ENCODE results near the gene PDCD1LG2. TPM values are rescaled to one million over a fixed set of nuclear protein-coding genes. Genes with fewer than 3 reads are reported as not detected.

Gene PDCD1LG2
- total RNA-seq, 4 donors from 2014 or later, result 0.49 to 2.2 (median 0.99) TPM

DNA sequence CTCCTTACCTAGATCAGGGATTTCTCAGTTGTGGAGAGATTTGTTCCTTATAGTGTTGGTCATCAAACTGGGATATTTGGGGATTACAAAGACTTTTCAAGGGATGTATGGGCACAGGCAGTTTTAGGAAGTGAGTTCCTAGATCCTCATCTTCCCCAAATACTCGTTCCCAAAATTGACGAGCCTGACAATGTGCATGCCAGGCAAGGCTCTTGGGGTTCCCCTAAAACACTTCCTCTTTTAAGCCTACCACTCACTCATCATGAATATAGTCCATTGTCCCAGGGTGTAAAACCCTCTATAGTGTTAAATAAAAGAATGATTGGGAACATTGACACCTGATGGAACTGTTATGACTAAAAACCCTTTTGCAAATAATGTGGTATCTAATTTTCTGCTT, 26.4 kb downstream of the PDCD1LG2 start:
- Histone ChIP-seq H3K4me1 (no peaks in the 10 kb centered on the region), H3K27me3 (no peaks in the 10 kb centered on the region), H3K36me3 (no peaks in the 10 kb centered on the region), H3K9me3 (no peaks in the 10 kb centered on the region), H3K27ac (no peak overlapping the region), H3K4me3 (no peak overlapping the region)
- TF ChIP-seq POLR2A (IDR thresholded peaks at IDR 0.05) (no peak), POLR2AphosphoS5 (IDR thresholded peaks at IDR 0.05) (no peak), EP300 (IDR thresholded peaks at IDR 0.05) (no peak)
- TF ChIP-seq, protein P1, sequence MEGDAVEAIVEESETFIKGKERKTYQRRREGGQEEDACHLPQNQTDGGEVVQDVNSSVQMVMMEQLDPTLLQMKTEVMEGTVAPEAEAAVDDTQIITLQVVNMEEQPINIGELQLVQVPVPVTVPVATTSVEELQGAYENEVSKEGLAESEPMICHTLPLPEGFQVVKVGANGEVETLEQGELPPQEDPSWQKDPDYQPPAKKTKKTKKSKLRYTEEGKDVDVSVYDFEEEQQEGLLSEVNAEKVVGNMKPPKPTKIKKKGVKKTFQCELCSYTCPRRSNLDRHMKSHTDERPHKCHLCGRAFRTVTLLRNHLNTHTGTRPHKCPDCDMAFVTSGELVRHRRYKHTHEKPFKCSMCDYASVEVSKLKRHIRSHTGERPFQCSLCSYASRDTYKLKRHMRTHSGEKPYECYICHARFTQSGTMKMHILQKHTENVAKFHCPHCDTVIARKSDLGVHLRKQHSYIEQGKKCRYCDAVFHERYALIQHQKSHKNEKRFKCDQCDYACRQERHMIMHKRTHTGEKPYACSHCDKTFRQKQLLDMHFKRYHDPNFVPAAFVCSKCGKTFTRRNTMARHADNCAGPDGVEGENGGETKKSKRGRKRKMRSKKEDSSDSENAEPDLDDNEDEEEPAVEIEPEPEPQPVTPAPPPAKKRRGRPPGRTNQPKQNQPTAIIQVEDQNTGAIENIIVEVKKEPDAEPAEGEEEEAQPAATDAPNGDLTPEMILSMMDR (IDR thresholded peaks at IDR 0.05), result no peak
- 69% methylated on average over 2 of the region's 2 CpGs for WGBS
- DNase-seq (ENCODE audit: low spot score in 2 of 2), result no peak

DNA sequence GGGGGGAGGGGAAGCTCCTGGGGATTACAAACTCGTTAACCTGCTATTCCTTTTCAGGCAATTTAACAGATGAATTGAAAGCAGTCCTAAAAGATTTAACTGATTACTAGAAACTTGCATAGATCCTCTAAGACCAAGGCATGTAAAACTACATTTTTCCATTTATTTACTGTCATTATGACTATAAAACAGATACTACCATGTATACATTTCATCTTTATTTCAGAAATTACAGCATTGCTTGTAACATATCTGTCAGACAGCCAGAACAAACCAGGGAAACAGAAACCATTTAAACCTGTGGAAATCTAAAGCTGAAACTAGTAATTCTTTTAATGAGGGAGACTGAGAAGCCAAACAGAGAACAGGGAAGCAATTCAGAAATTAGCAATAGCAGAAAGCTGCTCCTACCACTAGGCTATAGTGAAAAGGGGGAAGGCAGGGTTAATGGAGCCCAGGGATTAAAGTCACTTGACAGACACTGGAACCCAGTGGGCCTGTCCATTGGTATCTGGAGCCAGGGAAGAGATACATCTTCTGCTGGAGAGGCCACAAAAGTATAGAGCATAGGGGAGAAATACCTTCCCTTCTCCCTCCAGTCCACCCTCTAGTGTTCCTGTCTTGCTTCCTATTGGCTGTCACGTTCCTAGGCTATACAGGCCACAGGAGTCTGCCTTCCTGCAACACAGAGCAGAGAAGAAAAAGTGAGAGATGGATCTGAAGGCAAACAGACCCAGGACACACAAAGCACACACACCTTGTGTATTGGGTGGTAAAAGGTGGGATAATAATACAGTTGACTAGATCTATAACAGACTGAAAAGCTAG, 33.8 kb downstream of the PDCD1LG2 start:
- DNase-seq (ENCODE audit: low spot score in 2 of 2), result no peak
- Histone ChIP-seq H3K4me3 (no peak overlapping the region), H3K36me3 (no peaks in the 10 kb centered on the region), H3K27me3 (no peaks in the 10 kb centered on the region), H3K4me1 (no peaks in the 10 kb centered on the region), H3K9me3 (no peaks in the 10 kb centered on the region), H3K27ac (no peak overlapping the region)
- TF ChIP-seq POLR2AphosphoS5 (IDR thresholded peaks at IDR 0.05) (no peak), POLR2A (IDR thresholded peaks at IDR 0.05) (no peak), EP300 (IDR thresholded peaks at IDR 0.05) (no peak)
- TF ChIP-seq, protein P1 (IDR thresholded peaks at IDR 0.05), result no peak
- WGBS, result 63% methylated on average over 2 of the region's 2 CpGs

DNA sequence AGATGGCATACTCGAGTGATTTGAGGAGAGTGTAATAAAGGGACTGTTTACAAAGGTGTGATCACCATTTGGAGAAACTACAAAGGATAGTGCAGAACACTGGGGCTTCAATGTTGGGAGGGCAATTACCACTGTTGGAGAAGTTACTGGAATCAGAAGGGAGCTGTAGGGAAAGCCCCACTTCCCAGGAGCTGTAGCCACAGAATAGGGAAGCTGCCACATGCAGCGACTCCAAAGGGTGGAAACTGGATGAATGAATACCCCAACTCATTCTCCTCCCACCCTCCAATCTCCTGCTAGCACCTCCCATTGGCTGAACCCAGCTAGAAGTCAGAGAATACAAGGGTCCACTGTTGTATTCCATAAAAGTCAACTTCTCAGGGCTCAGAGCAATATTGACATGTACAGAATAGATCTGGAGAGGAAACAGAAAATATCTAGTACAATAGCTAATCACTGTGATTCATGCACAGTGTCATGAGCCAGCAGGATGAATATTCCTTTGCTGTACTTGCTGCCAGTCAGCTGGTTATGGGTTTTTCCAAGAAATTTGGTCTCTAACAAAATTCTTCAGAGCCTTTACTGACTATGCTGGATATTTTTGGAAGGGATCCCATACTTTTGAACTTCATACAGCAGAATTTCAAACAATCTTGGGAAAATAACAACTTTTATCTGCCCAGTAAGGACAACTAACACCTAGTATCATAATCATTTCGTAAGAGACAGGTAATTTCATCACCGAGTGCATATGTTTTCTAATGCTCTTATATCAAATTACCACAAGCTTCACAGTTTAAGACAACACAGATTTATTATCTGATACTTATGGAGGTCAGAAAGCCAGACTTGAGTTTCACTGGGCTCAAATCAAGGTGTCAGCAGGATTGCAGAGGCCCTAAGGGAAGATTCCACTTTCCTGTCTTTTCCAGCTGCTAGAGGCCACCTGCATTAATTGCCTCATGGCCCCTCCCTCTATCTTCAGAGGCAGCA, 39.6 kb downstream of the PDCD1LG2 start:
- H3K27me3 ChIP-seq, result no peaks in the 10 kb centered on the region
- no peaks in the 10 kb centered on the region for H3K9me3 ChIP-seq
- no peak for TF ChIP-seq POLR2A (IDR thresholded peaks at IDR 0.05)
- no peak for TF ChIP-seq EP300 (IDR thresholded peaks at IDR 0.05)
- TF ChIP-seq, protein P1 (IDR thresholded peaks at IDR 0.05), result no peak
- no peak for TF ChIP-seq POLR2AphosphoS5 (IDR thresholded peaks at IDR 0.05)
- 52% methylated on average over 4 of the region's 4 CpGs for WGBS
- DNase-seq (ENCODE audit: low spot score in 2 of 2), result no peak
- no peaks in the 10 kb centered on the region for H3K36me3 ChIP-seq
- H3K27ac ChIP-seq, result no peak overlapping the region
- H3K4me3 ChIP-seq, result no peak overlapping the region
- peaks cover 12% of the 10 kb centered on the region for H3K4me1 ChIP-seq

DNA sequence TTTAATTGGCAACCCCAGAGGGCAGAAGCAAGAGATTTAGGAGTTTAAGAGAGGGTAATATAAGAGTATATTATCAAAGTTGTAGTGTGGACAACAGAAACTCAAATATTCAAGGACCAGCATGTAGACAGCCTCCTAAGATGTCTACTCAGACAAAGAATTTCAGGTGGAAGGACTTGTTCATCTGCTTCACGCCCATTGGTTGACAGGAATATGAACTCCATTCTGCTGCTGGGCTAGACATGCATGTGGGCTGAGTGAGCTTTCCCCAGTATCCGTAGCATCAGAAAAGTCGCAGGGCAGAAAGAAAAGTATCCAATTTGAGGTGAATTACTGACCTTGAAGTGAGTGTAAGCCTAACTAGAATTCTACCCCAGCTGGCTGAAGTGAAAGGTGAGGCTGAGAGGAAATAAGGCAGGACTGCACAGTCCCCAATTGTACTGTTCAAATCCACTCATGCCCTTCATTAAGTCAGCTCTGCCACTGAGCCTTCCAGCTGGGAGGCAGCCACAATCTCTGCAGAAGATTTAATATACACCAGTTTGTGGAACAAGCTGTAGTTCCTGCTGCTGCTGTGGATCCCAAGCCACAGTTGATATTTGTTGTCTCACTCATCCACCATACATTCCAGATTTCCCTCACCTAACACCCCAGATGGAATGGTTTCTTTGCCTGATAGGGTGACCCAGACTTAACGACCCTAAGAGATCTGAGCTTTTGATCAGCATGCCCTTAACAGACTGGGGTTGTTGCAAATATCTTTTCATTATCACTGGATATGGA, 41.2 kb downstream of the PDCD1LG2 start:
- Histone ChIP-seq H3K4me3 (no peak overlapping the region), H3K9me3 (no peaks in the 10 kb centered on the region), H3K27me3 (no peaks in the 10 kb centered on the region), H3K27ac (no peak overlapping the region), H3K4me1 (peaks cover 14% of the 10 kb centered on the region), H3K36me3 (no peaks in the 10 kb centered on the region)
- WGBS, result 83% methylated on average over 4 of the region's 4 CpGs
- TF ChIP-seq POLR2A (IDR thresholded peaks at IDR 0.05), result no peak
- TF ChIP-seq, protein P1 (IDR thresholded peaks at IDR 0.05), result no peak
- TF ChIP-seq EP300 (IDR thresholded peaks at IDR 0.05), result no peak
- no peak for TF ChIP-seq POLR2AphosphoS5 (IDR thresholded peaks at IDR 0.05)
- no peak for DNase-seq (ENCODE audit: low spot score in 2 of 2)
